ENCODE data around the gene RNF43. TPM values are rescaled to one million over a fixed set of nuclear protein-coding genes. Genes with fewer than 3 reads are reported as not detected.

The RNF43 gene
- total and polyA plus RNA-seq, 3 donors from 2014 or later, result 9.7 to 22.7 (median 15.6) TPM

DNA sequence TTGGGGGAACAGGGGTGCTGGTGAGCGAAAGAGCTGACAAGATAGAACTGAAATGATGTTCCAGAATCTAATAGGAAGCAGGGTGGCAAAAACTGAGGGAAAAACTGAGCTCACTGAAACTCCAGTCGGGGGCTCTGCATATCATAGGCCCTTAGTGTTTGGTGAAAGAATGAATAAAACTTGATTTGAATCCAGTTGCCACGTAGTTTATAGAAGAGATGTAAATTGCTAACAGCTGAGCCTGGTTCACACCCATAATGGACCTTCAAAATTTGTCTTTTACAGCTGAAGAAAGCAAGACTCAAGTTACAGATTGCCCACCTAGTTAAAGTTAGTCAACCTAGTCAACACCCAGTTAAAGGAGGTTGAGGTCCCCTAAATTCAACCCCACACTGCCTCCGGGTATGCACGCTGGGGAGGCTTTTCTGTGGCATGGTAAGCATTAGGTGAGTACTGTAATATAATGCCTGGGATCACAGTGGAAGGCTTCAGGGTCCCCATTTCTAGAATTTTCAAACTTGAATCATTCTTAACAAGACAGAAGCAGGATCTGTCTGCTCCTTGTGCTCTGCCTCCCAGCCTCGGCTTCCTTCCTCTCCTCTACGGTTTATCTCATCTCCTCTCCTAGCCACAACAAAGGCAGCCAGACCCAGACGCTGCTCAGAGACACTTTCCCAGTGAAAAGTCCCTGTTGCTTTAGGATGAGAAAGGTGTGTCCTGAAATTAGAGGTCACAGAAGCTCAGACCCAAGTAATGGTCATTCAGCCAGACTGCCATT, 38.4 kb downstream of the RNF43 start:
- peaks cover 4% of the 10 kb centered on the region for H3K4me1 ChIP-seq
- H3K27me3 ChIP-seq, result no peaks in the 10 kb centered on the region
- H3K4me3 ChIP-seq, result no peak overlapping the region
- H3K36me3 ChIP-seq (ENCODE audit: low read depth, missing control alignments), result no peaks in the 10 kb centered on the region
- intact Hi-C loops (cut with DNase I; ENCODE audit: low total_unique reads), result no loop called here
- no peaks in the 10 kb centered on the region for H3K9me3 ChIP-seq
- TF ChIP-seq, protein P1, sequence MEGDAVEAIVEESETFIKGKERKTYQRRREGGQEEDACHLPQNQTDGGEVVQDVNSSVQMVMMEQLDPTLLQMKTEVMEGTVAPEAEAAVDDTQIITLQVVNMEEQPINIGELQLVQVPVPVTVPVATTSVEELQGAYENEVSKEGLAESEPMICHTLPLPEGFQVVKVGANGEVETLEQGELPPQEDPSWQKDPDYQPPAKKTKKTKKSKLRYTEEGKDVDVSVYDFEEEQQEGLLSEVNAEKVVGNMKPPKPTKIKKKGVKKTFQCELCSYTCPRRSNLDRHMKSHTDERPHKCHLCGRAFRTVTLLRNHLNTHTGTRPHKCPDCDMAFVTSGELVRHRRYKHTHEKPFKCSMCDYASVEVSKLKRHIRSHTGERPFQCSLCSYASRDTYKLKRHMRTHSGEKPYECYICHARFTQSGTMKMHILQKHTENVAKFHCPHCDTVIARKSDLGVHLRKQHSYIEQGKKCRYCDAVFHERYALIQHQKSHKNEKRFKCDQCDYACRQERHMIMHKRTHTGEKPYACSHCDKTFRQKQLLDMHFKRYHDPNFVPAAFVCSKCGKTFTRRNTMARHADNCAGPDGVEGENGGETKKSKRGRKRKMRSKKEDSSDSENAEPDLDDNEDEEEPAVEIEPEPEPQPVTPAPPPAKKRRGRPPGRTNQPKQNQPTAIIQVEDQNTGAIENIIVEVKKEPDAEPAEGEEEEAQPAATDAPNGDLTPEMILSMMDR (IDR thresholded peaks at IDR 0.05), result no peak
- TF ChIP-seq POLR2A (IDR thresholded peaks at IDR 0.05), result no peak
- no peak overlapping the region for H3K27ac ChIP-seq
- no peak for DNase-seq
- WGBS, 2 donors, result 68 to 74% methylated on average over 8 of the region's 8 CpGs

DNA sequence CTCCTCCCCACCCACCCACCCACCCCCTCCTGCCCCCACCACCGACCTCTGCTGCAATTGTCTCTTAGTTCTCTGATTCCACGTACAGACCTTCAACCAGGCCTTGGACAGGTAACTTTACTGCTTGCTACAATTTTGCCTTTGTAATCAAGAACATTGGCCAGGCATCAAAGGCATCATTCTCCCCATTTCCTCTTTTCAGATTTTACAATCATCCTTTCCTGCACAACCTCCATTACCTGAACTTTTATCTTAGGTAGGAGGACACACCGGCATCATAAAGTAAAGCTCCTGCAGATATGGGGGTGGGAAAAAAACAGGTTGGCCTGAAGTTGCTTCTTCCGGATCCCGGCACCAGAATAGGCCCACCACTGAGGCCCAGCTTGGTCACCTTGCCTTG, 39.7 kb downstream of the RNF43 start:
- DNase-seq, result no peak
- Histone ChIP-seq H3K36me3 (ENCODE audit: low read depth, missing control alignments) (no peaks in the 10 kb centered on the region), H3K9me3 (no peaks in the 10 kb centered on the region), H3K4me1 (peaks cover 3% of the 10 kb centered on the region), H3K4me3 (no peak overlapping the region), H3K27me3 (no peaks in the 10 kb centered on the region), H3K27ac (no peak overlapping the region)
- 75 to 82% methylated on average over 5 of the region's 5 CpGs for WGBS, 2 donors
- no peak for TF ChIP-seq POLR2A (IDR thresholded peaks at IDR 0.05)
- TF ChIP-seq, protein P1 (IDR thresholded peaks at IDR 0.05), result no peak
- intact Hi-C loops (cut with DNase I; ENCODE audit: low total_unique reads), result no loop called here

DNA sequence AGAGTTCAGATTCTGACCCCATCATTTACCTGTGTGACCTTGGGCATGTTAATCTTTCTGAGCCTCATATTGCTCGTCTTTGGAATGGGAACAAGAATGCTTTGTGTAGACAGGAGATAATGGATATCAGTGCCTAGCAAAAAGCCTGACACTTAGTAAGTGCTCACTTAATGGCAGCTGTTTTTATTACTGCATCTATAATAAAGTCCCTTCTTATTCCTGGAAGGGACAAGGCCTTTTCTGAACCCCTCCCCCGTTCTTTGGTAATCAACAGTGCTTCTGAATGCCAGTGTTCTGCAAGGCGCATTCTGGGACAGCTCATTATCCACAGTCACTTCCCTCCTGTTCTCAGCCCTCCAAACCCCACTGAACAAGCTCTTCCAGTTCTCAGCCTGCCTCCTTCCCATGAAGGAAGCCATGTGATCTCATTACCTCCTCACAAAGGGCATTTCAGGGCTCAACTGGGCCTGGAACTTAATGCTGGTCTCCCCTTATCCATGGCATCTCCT, 40.2 kb downstream of the RNF43 start:
- no peaks in the 10 kb centered on the region for H3K36me3 ChIP-seq (ENCODE audit: low read depth, missing control alignments)
- 69 to 83% methylated on average over 3 of the region's 3 CpGs for WGBS, 2 donors
- DNase-seq, result no peak
- H3K9me3 ChIP-seq, result no peaks in the 10 kb centered on the region
- no peak overlapping the region for H3K27ac ChIP-seq
- no peak overlapping the region for H3K4me3 ChIP-seq
- no peaks in the 10 kb centered on the region for H3K27me3 ChIP-seq
- no peaks in the 10 kb centered on the region for H3K4me1 ChIP-seq
- intact Hi-C loops (cut with DNase I; ENCODE audit: low total_unique reads), result no loop called here
- TF ChIP-seq, protein P1 (IDR thresholded peaks at IDR 0.05), result no peak
- TF ChIP-seq POLR2A (IDR thresholded peaks at IDR 0.05), result no peak

DNA sequence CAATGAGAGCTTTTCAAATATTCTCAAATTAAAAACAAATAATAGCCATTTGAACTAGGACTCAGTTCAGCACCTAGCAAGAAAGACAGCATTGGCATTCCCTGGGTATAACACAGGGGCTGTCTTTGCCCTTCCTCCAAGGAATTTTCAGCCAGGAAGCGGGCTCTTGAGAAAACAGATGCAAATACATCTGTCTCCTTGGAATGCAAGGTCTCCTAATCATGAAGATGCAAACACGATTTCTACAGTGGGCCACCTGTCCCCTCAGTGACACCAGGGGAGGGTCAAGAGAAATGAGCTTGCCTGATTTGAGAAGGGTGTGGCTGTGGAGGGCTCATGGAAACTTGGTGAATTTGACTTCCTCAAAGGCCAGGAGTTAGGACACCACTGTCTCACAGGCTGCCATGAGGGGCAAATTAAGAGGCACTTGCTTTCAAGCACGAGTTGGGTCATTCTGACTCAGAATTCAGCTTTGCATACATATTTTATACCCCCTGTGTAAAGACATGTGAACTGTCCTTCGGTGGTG, 40.8 kb downstream of the RNF43 start:
- Histone ChIP-seq H3K9me3 (no peaks in the 10 kb centered on the region), H3K27me3 (no peaks in the 10 kb centered on the region), H3K4me3 (no peak overlapping the region), H3K36me3 (ENCODE audit: low read depth, missing control alignments) (no peaks in the 10 kb centered on the region), H3K4me1 (no peaks in the 10 kb centered on the region), H3K27ac (no peak overlapping the region)
- intact Hi-C loops (cut with DNase I; ENCODE audit: low total_unique reads), result no loop called here
- no peak for TF ChIP-seq POLR2A (IDR thresholded peaks at IDR 0.05)
- TF ChIP-seq, protein P1 (IDR thresholded peaks at IDR 0.05), result no peak
- WGBS, 2 donors, result 67 to 70% methylated on average over 4 of the region's 4 CpGs
- no peak for DNase-seq
